GM03348 (cell line): ENCODE measurements around the gene TM9SF1.
A peak's percentile ranks its signal among the peaks of the same experiment; 100 is the strongest.

Source experiments
- DNase-seq: peaks from one replicate; pipeline ENCODE4 v3.0.0; 2012; ENCODE audit warnings: low spot score

The TM9SF1 gene

GRCh38 chr14:24151404-24152080, 43.7 kb downstream of the TM9SF1 start:
- DNase-seq, result no peak

GRCh38 chr14:24150993-24151392, 44.2 kb downstream of the TM9SF1 start:
- no peak for DNase-seq

GRCh38 chr14:24150567-24150966, 44.7 kb downstream of the TM9SF1 start:
- no peak for DNase-seq

- DNase-seq, result no peak
These were observed 45.2 kb downstream of the TM9SF1 start for GRCh38 chr14:24150061-24150460.

- no peak for DNase-seq
These were observed 45.8 kb downstream of the TM9SF1 start for GRCh38 chr14:24149302-24149969.

GRCh38 chr14:24147761-24148428, 47.3 kb downstream of the TM9SF1 start:
- DNase-seq, result no peak

GRCh38 chr14:24146978-24147760, 48.1 kb downstream of the TM9SF1 start, which contains the start of gene RNF31:
TSS of gene RNF31 (plus strand) at chr14:24147498. CDS start at chr14:24147699, 201 bp downstream.
- DNase-seq, result peak; percentile 98

GRCh38 chr14:24146453-24146977, 48.7 kb downstream of the TM9SF1 start, which contains the start of gene PSME2:
TSS of gene PSME2 (minus strand) at chr14:24146610. CDS start at chr14:24146581, 29 bp downstream.
- DNase-seq, result peak; percentile 95

- DNase-seq, result peak; percentile 52
These were observed 49.4 kb downstream of the TM9SF1 start for GRCh38 chr14:24145690-24146452.

- no peak for DNase-seq
These were observed 50.0 kb downstream of the TM9SF1 start for GRCh38 chr14:24145219-24145618.

GRCh38 chr14:24144451-24144850, 50.8 kb downstream of the TM9SF1 start:
- no peak for DNase-seq

GRCh38 chr14:24143511-24143910, 51.7 kb downstream of the TM9SF1 start:
- DNase-seq, result no peak

- peak; percentile 97 for DNase-seq
These were observed 54.0 kb downstream of the TM9SF1 start, which contains the start of gene EMC9 for GRCh38 chr14:24141097-24141880. TSS of gene EMC9 (minus strand) at chr14:24141591. CDS start at chr14:24141304, 287 bp downstream.

GRCh38 chr14:24139272-24139934, 55.8 kb downstream of the TM9SF1 start:
- no peak for DNase-seq
